ENCODE data around the gene CTNS.

The CTNS gene

DNA sequence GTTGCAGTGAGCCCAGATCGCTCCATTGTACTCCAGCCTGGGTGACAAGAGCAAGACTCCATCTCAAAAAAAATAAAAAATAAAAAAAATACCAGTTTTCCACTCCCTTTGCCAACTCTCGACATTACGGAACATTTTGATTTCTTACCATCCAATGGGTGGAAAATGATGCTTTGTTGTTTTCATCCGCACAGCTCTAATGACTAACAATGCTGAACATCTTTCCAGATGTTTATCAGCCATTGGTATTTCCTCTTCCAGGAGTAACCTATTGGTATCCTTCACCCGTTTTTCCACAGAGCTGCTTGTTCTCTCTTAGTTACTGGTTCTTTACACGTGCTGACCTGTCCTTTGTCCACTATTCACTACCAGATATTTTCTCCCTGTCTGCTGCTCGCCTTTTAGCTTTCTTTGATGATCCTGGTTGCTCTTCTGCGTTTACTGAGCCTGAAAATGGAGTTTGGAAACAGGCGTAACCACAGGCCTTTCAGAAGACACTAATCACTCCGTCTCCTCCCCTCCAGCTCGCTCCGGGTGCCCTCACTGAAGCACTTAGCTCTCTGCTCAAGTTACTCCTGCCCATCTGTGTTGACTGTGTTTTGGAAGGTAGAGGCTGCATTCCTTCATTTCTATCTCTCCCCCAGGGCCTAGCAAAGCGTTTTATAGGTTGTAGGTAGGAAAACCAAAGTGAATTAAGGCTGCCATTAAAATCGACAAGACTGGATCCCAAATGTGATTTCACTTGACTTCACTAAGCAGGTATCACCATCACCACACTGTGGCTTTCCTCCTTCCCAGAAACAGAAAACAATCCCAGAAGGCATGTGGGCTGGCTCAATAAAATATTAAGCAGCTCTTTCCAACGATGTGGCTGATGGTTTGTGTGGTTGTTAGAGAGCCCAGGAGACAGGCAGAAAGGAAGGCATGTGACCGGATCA, 9.5 kb upstream of the CTNS start:
- TF ChIP-seq ZNF324 (tag by site-specific recombination; IDR thresholded peaks at IDR 0.05) (no peak), GFI1B (tag by site-specific recombination; IDR thresholded peaks at IDR 0.05) (no peak), ZNF391 (tag by site-specific recombination; IDR thresholded peaks at IDR 0.05; ENCODE audit: borderline replicate concordance, low read depth) (no peak), SALL2 (tag by site-specific recombination; IDR thresholded peaks at IDR 0.05; ENCODE audit: borderline replicate concordance) (no peak), ZNF561 (tag by site-specific recombination; IDR thresholded peaks at IDR 0.05; ENCODE audit: borderline replicate concordance) (no peak), ZNF174 (tag by site-specific recombination; IDR thresholded peaks at IDR 0.05) (no peak), KLF1 (tag by site-specific recombination; IDR thresholded peaks at IDR 0.05) (no peak), ZBTB1 (tag by site-specific recombination; IDR thresholded peaks at IDR 0.05) (no peak), ZNF501 (tag by site-specific recombination; IDR thresholded peaks at IDR 0.05) (no peak), BCL11A (tag by site-specific recombination; IDR thresholded peaks at IDR 0.05; ENCODE audit: low read depth) (no peak), ZNF670 (tag by site-specific recombination; IDR thresholded peaks at IDR 0.05; ENCODE audit: low read depth) (no peak)
- TF ChIP-seq, protein P1, sequence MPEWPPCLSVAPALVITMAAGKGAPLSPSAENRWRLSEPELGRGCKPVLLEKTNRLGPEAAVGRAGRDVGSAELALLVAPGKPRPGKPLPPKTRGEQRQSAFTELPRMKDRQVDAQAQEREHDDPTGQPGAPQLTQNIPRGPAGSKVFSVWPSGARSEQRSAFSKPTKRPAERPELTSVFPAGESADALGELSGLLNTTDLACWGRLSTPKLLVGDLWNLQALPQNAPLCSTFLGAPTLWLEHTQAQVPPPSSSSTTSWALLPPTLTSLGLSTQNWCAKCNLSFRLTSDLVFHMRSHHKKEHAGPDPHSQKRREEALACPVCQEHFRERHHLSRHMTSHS (tag by site-specific recombination; IDR thresholded peaks at IDR 0.05), result no peak
- TF ChIP-seq, protein P2, sequence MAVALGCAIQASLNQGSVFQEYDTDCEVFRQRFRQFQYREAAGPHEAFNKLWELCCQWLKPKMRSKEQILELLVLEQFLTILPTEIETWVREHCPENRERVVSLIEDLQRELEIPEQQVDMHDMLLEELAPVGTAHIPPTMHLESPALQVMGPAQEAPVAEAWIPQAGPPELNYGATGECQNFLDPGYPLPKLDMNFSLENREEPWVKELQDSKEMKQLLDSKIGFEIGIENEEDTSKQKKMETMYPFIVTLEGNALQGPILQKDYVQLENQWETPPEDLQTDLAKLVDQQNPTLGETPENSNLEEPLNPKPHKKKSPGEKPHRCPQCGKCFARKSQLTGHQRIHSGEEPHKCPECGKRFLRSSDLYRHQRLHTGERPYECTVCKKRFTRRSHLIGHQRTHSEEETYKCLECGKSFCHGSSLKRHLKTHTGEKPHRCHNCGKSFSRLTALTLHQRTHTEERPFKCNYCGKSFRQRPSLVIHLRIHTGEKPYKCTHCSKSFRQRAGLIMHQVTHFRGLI (tag by site-specific recombination; IDR thresholded peaks at IDR 0.05), result no peak
- TF ChIP-seq, protein P3, sequence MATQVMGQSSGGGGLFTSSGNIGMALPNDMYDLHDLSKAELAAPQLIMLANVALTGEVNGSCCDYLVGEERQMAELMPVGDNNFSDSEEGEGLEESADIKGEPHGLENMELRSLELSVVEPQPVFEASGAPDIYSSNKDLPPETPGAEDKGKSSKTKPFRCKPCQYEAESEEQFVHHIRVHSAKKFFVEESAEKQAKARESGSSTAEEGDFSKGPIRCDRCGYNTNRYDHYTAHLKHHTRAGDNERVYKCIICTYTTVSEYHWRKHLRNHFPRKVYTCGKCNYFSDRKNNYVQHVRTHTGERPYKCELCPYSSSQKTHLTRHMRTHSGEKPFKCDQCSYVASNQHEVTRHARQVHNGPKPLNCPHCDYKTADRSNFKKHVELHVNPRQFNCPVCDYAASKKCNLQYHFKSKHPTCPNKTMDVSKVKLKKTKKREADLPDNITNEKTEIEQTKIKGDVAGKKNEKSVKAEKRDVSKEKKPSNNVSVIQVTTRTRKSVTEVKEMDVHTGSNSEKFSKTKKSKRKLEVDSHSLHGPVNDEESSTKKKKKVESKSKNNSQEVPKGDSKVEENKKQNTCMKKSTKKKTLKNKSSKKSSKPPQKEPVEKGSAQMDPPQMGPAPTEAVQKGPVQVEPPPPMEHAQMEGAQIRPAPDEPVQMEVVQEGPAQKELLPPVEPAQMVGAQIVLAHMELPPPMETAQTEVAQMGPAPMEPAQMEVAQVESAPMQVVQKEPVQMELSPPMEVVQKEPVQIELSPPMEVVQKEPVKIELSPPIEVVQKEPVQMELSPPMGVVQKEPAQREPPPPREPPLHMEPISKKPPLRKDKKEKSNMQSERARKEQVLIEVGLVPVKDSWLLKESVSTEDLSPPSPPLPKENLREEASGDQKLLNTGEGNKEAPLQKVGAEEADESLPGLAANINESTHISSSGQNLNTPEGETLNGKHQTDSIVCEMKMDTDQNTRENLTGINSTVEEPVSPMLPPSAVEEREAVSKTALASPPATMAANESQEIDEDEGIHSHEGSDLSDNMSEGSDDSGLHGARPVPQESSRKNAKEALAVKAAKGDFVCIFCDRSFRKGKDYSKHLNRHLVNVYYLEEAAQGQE (tag by site-specific recombination; IDR thresholded peaks at IDR 0.05), result no peak
- Histone ChIP-seq H3K9me3 (ENCODE audit: control insufficient read depth, insufficient read depth, low read depth, low read length) (no peaks in the 10 kb centered on the region), H3K36me3 (ENCODE audit: control insufficient read depth in 2 of 2, insufficient read depth in 1 of 2, low read length in 2 of 2) (peaks cover 50 to 80% of the 10 kb centered on the region in 2 experiments), H3K27ac (ENCODE audit: extremely low read depth, low read depth, low read length) (no peak overlapping the region), H3K4me1 (ENCODE audit: control insufficient read depth, insufficient read depth, low read length) (no peaks in the 10 kb centered on the region), H3K4me3 (ENCODE audit: low read depth, low read length) (no peak overlapping the region)
- POLR2A ChIA-PET, result interaction anchor here (1.6 kb wide), 1 partner anchor 10 kb away, joined by 11 read pairs; the partner anchor contains the start of genes CTNS and SHPK
- CTCF ChIA-PET, result interaction anchor here (1.3 kb wide), 1 partner anchor 217 kb away, joined by 3 read pairs; no protein-coding TSS in a partner anchor

DNA sequence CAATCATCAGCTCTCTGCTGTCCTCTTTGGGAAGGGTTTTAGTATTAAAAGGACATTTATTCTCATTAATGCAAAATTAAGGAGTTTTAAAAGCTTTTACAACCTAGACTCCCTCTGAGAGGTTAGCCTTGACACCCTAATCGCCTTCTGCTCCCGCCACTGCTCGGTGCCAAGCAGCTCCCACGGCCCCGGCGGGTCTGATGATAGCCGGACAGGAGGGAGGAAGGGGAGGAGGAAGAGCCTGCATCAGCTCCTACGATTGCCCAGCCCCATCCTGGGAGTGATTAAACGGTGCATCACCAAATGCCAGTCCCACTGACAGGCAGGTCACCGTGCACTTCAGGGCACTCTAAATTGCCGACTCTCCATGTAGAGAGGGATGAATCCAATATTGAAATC, 8.8 kb upstream of the CTNS start:
- POLR2A ChIA-PET, result interaction anchor here (1.6 kb wide), 1 partner anchor 9 kb away, joined by 11 read pairs; the partner anchor contains the start of genes CTNS and SHPK
- Histone ChIP-seq H3K9me3 (ENCODE audit: control insufficient read depth, insufficient read depth, low read depth, low read length) (no peaks in the 10 kb centered on the region), H3K27ac (ENCODE audit: extremely low read depth, low read depth, low read length) (no peak overlapping the region), H3K36me3 (ENCODE audit: control insufficient read depth in 2 of 2, insufficient read depth in 1 of 2, low read length in 2 of 2) (peaks cover 43 to 78% of the 10 kb centered on the region in 2 experiments), H3K4me1 (ENCODE audit: control insufficient read depth, insufficient read depth, low read length) (no peaks in the 10 kb centered on the region), H3K4me3 (ENCODE audit: low read depth, low read length) (no peak overlapping the region)
- CTCF ChIA-PET, result no interaction called here
- no peak for TF ChIP-seq ZNF416 (tag by site-specific recombination; IDR thresholded peaks at IDR 0.05)
- TF ChIP-seq SP2 (tag by site-specific recombination; IDR thresholded peaks at IDR 0.05), result no peak
- no peak for TF ChIP-seq ZNF211 (tag by site-specific recombination; IDR thresholded peaks at IDR 0.05; ENCODE audit: low read depth)
- no peak for TF ChIP-seq ZBTB26 (tag by site-specific recombination; optimal IDR thresholded peaks at IDR 0.05)
- TF ChIP-seq ZSCAN23 (tag by site-specific recombination; IDR thresholded peaks at IDR 0.05), result no peak
- TF ChIP-seq, protein P4, sequence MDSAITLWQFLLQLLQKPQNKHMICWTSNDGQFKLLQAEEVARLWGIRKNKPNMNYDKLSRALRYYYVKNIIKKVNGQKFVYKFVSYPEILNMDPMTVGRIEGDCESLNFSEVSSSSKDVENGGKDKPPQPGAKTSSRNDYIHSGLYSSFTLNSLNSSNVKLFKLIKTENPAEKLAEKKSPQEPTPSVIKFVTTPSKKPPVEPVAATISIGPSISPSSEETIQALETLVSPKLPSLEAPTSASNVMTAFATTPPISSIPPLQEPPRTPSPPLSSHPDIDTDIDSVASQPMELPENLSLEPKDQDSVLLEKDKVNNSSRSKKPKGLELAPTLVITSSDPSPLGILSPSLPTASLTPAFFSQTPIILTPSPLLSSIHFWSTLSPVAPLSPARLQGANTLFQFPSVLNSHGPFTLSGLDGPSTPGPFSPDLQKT (IDR thresholded peaks at IDR 0.05; ENCODE audit: borderline replicate concordance, low read depth, low read length), result no peak
- TF ChIP-seq ZBTB6 (tag by site-specific recombination; IDR thresholded peaks at IDR 0.05), result no peak
- no peak for TF ChIP-seq PATZ1 (tag by site-specific recombination; IDR thresholded peaks at IDR 0.05)

Measured in HEK293 (cell line).